Small intestine (tissue), 7 donors: ENCODE measurements around the gene FCGR3A. TPM values are rescaled to one million over a fixed set of nuclear protein-coding genes. Genes with fewer than 3 reads are reported as not detected.
"Not testable (repeated sequence)": the region's sequence is repeated elsewhere in the genome, so short reads cannot be mapped to it uniquely, and the experiment has no call there.

ENCODE experiments used
- DNase-seq, 2 donors: peaks; one replicate each; pipeline versions ENCODE4 v3.0.0 to v3.0.0-alpha.2; 2013
- FAIRE-seq: peaks from 2 replicates; lab custom pipeline; 2012; peaks lifted over from hg19 to GRCh38; lab: Jason Lieb, UNC
- H3K27ac ChIP-seq, 3 donors: one replicate each; pipeline ENCODE4 v1.5.1; 2013; ENCODE audit warnings: low read length in 2 of 3, mild to moderate bottlenecking in 2 of 3, control low read depth in 1 of 3, inconsistent platforms in 1 of 3, low read depth in 1 of 3, moderate library complexity in 1 of 3
- H3K27me3 ChIP-seq, 3 donors: one replicate each; pipeline ENCODE4 v1.6.1; 2013; ENCODE audit warnings: low read length in 3 of 3, inconsistent platforms in 1 of 3; ENCODE audit not compliant: control insufficient read depth in 3 of 3, insufficient read depth in 3 of 3
- H3K36me3 ChIP-seq, 3 donors: one replicate each; pipeline ENCODE4 v1.6.1; 2013; ENCODE audit warnings: low read length in 3 of 3, inconsistent platforms in 1 of 3, low read depth in 1 of 3, mild to moderate bottlenecking in 1 of 3, moderate library complexity in 1 of 3; ENCODE audit not compliant: control insufficient read depth in 3 of 3, insufficient read depth in 2 of 3
- H3K4me1 ChIP-seq, 3 donors: one replicate each; pipeline ENCODE4 v1.6.1; 2013; ENCODE audit warnings: low read length in 2 of 3, inconsistent platforms in 1 of 3, low read depth in 1 of 3, mild to moderate bottlenecking in 1 of 3, moderate library complexity in 1 of 3; ENCODE audit not compliant: control insufficient read depth in 3 of 3, insufficient read depth in 2 of 3
- H3K4me3 ChIP-seq, 3 donors: one replicate each; pipeline ENCODE4 v1.5.1; 2013; ENCODE audit warnings: low read length in 3 of 3, control low read depth in 1 of 3, inconsistent platforms in 1 of 3, low read depth in 1 of 3, mild to moderate bottlenecking in 1 of 3, moderate library complexity in 1 of 3
- H3K9me3 ChIP-seq, 2 donors: one replicate each; pipeline ENCODE4 v1.6.1; 2013; ENCODE audit warnings: low read depth in 1 of 2, low read length in 1 of 2; ENCODE audit not compliant: control insufficient read depth in 2 of 2, insufficient read depth in 1 of 2
- WGBS, 3 donors: extraction: QIAGEN DNeasy Blood & Tissue Kit; methylation state at CpG; one replicate each; pipeline ENCODE4 v1.1.7; 2013; 5-methylcytosine and 5-hydroxymethylcytosine counted together
- polyA plus RNA-seq, 4 donors: library from polyadenylated mRNA; stranded (reverse) in 3 of 4; unstranded in 1 of 4; fragments of 200-250 nt in 3 of 4; fragments of 120-200 nt in 1 of 4; gene quantifications; one replicate each; pipeline versions ENCODE4 v1.2.1 to v1.2.3, GENCODE V29; 2013
- donor health status: healthy with polysubstance abuse.
- donor health status: control.
- donor health status: control.
- donor health status: Bipolar disorder and iron deficiency.
- donor health status: healthy.

Gene FCGR3A
- polyA plus RNA-seq, 4 donors, result 1.3 to 19.5 (median 2.4) TPM

- Histone ChIP-seq H3K27me3 (peaks cover 0 to 21% (median 0%) of the 10 kb centered on the region in 3 donors), H3K27ac (peak overlapping the region in 1 of 3 donors; percentile 64), H3K4me3 (peak overlapping the region in 1 of 3 donors; percentile 22)
- DNase-seq, result peak; percentile 42 to 53
- not testable (repeated sequence) for H3K4me1 ChIP-seq, H3K36me3 ChIP-seq, FAIRE-seq, H3K9me3 ChIP-seq
- 3 to 11% (median 9%) methylated on average over 41 of the region's 41 CpGs for WGBS, 3 donors
These were observed 9.7 kb downstream of the FCGR3A start for GRCh38 chr1:161539731-161540569.

DNA sequence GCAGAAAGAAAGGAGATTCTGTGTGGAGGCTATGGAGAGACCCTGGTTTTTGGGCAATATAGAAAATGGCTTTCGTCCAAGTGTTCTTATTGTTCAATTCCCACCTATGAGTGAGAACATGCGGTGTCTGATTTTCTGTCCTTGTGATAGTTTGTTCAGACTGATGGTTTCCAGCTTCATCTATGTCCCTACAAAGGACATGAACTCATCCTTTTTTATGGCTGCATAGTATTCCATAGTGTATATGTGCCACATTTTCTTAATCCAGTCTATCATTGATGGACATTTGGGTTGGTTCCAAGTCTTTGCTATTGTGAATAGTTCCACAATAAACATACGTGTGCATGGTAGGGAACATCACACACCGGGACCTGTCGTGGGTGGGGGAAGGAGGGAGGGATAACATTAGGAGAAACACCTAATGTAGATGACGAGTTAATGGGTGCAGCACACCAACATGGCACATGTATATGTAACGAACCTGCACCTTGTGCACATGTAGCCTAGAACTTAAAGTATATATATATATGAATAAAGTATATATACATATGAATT is 10.6 kb downstream of the FCGR3A start:
- H3K4me3 ChIP-seq, H3K36me3 ChIP-seq, H3K4me1 ChIP-seq, H3K9me3 ChIP-seq, DNase-seq, H3K27ac ChIP-seq, FAIRE-seq: not testable (repeated sequence)
- H3K27me3 ChIP-seq, result peaks cover 0 to 21% (median 0%) of the 10 kb centered on the region in 3 donors
- 91 to 92% (median 92%) methylated on average over 7 of the region's 7 CpGs for whole genome bisulfite sequencing, 3 donors

DNA sequence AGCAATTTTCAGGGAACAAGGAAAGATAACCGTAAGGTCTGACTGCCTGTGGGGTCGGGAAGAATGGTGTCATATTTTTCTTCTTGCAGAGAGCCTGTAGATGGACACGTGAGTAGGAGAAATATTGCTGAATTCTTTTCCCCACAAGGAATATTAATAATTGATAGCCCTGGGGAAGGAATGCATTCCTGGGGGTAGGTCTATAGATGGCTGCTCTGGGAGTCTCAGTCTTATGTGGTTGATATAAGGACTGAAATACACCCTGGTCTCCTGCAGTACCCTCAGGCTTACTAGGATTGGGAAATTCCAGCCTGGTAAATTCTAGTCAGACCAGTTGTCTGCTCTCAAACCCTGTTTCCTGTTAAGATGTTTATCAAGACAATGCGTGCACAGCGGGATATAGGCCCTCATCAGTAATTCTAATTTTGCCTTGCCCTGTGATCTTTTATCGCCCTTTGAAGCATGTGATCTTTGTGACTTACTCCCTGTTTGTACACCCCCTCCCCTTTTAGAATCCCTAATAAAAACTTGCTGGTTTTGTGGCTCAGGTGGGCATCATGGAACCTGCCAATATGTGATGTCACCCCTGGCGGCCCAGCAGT is 12.4 kb downstream of the FCGR3A start:
- H3K4me1 ChIP-seq, FAIRE-seq, H3K36me3 ChIP-seq, H3K4me3 ChIP-seq, H3K27ac ChIP-seq, H3K9me3 ChIP-seq, DNase-seq: not testable (repeated sequence)
- WGBS, 3 donors, result 76 to 88% (median 83%) methylated on average over 7 of the region's 7 CpGs
- H3K27me3 ChIP-seq, result peaks cover 0 to 29% (median 0%) of the 10 kb centered on the region in 3 donors

DNA sequence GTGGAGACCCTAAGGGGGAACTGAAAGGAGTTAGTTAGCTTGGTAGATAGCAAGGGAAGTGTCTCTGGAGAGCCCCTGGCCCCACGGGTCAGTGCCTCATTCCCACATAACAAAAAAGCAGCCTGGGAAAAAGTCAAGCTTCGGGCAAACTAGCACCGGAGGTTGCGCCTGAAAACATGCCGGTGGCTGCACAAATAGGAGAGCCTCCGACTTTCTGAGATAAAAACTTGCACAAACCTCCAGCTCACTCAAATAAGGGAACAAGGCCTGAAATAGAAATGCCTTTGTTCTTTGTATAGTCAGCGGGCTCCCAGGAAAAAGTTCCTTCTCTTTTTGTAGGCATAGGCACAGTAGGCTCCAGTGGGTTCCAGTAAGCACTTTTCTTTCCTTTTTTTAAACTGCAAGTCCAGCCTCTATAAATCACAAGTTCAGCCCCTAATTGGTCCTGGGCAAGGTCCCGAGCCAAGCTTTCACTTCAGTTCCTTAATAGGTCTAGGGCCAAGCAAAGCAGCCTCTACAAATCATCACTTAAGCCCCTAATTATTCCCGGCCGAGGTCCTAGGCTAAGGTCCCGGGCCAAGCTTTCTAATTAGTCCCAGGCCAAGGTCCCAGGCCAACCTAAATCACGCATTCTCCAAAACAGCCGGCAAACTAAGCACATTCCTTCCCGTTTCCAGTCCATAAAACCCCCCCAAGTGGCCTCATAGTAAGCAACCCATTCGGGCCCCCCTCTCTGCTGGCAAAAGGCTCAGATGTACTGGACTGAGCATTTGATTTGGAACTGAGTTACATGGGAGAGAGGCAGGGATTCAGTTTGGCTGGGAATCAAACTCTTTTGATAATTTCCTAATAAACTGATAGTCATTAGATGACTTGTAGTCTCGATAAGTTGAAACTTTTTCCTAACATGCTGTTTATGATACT is 16.7 kb downstream of the FCGR3A start:
- not testable (repeated sequence) for H3K9me3 ChIP-seq, H3K36me3 ChIP-seq, FAIRE-seq, H3K4me1 ChIP-seq
- peak in 1 of 2 donors; percentile 18 for DNase-seq
- peak overlapping the region in 1 of 3 donors; percentile 27 for H3K27ac ChIP-seq
- WGBS, 3 donors, result 22 to 49% (median 44%) methylated on average over 14 to 16 of the region's 16 CpGs
- H3K27me3 ChIP-seq, result peaks cover 0 to 25% (median 0%) of the 10 kb centered on the region in 3 donors
- peak overlapping the region in 1 of 3 donors; percentile 14 for H3K4me3 ChIP-seq

DNA sequence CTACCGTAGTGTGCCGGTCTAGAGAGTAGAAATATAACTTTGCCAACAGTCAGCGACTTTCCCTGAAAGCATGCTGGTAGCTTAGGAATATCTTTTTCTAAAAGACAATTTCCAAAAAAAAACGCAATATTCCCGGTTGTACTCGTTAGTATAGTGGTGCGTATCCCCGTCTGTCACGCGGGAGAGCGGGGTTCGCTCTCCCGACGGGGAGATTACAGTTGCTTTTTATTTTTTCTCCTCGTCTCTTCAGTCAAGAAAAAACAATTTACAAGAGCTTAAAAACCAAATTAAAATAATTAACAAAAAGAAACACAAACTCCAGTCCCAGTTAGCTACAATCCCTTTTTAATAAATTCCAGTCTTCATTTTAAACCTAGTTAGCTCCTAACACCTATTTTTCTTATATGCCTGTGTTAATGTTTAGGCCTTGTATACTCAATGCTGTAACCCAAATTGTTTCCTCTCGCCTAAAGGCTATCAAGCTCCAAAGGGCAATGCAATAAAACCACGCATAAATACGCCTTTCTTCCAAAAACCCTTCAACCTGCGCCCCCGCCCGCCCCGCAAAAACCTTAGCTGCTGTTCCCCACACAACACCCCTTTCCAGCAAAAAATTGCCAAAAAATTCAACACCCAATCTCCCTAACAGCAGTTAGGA is 17.5 kb downstream of the FCGR3A start:
- DNase-seq (peak in 1 of 2 donors; percentile 5), FAIRE-seq (no peak)
- H3K4me1 ChIP-seq, result no peaks in the 10 kb centered on the region
- H3K4me3 ChIP-seq, result peak overlapping the region in 1 of 3 donors; percentile 14
- H3K27me3 ChIP-seq, result peaks cover 0 to 25% (median 0%) of the 10 kb centered on the region in 3 donors
- no peaks in the 10 kb centered on the region for H3K9me3 ChIP-seq
- H3K27ac ChIP-seq, result peak overlapping the region in 1 of 3 donors; percentile 27
- WGBS, 3 donors, result 39 to 64% (median 54%) methylated on average over 22 of the region's 22 CpGs
- no peaks in the 10 kb centered on the region for H3K36me3 ChIP-seq

GRCh38 chr1:161530671-161531641 is 18.7 kb downstream of the FCGR3A start:
- peaks cover 0 to 31% (median 0%) of the 10 kb centered on the region in 3 donors for H3K27me3 ChIP-seq
- H3K4me3 ChIP-seq, result peak overlapping the region; percentile 45 to 56 (median 51)
- not testable (repeated sequence) for FAIRE-seq, H3K36me3 ChIP-seq, H3K9me3 ChIP-seq, H3K4me1 ChIP-seq
- peak; percentile 75 to 80 for DNase-seq
- 1 to 2% (median 2%) methylated on average over 48 to 55 of the region's 56 CpGs for WGBS, 3 donors
- peak overlapping the region; percentile 23 to 87 (median 78) for H3K27ac ChIP-seq

DNA sequence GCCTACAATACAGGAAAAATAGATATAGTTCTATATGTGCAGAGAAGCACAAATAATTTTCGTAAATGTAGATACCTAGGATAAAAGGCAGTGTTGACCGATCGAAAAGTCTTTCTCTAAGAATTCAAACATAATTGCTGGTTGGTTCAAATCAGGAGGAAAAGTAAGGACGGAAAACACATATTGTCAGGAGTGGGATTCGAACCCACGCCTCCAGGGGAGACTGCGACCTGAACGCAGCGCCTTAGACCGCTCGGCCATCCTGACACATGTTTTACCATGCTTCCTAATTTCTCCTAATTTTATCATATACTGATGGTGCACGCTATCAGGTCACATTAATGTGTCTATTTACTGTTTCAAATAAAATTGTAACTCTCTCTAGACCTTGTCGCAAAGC is 19.5 kb downstream of the FCGR3A start:
- H3K4me3 ChIP-seq, result peak overlapping the region in 2 of 3 donors; percentile 45 to 51
- not testable (repeated sequence) for FAIRE-seq
- peak overlapping the region in 2 of 3 donors; percentile 23 to 87 for H3K27ac ChIP-seq

More for the DNA sequence above, 19.5 kb downstream of the FCGR3A start:
- DNase-seq, result peak; percentile 30 to 43
- not testable (repeated sequence) for H3K9me3 ChIP-seq, H3K4me1 ChIP-seq, H3K36me3 ChIP-seq
- WGBS, 3 donors, result 1 to 2% (median 1%) methylated on average over 12 to 13 of the region's 13 CpGs
- H3K27me3 ChIP-seq, result peaks cover 0 to 37% (median 0%) of the 10 kb centered on the region in 3 donors
